ENCODE measurements around the gene BLOC1S5. TPM values are rescaled to one million over a fixed set of nuclear protein-coding genes. Genes with fewer than 3 reads are reported as not detected.
A peak's percentile ranks its signal among the peaks of the same experiment; 100 is the strongest.

BLOC1S5 gene
- total and polyA plus RNA-seq, 2 donors (not counting 3 experiments of a cell fraction or from before 2014, with no cell fraction given) = 3.9 to 19.1 TPM

GRCh38 chr6:7996538-7997111 is 67.6 kb downstream of the BLOC1S5 start:
- ChIA-PET POLR2A (interaction anchor here (0.6 to 2.8 kb wide), 6 partner anchors 21 to 97 kb away, joined by 3 to 15 read pairs (median 4); no protein-coding TSS in a partner anchor), CTCF (interaction anchor here (0.7 to 2.1 kb wide), 6 partner anchors 9 to 274 kb away, joined by 3 to 8 read pairs (median 4); no protein-coding TSS in a partner anchor)
- peak; percentile 84 for TF ChIP-seq MYC (IDR thresholded peaks at IDR 0.05; ENCODE audit: low read depth, low read length)
- TF ChIP-seq, protein P1, sequence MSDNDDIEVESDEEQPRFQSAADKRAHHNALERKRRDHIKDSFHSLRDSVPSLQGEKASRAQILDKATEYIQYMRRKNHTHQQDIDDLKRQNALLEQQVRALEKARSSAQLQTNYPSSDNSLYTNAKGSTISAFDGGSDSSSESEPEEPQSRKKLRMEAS (IDR thresholded peaks at IDR 0.05; ENCODE audit: insufficient read depth, insufficient read length) = no peak
- no peak for TF ChIP-seq FOS (IDR thresholded peaks at IDR 0.05; ENCODE audit: borderline replicate concordance, insufficient read depth, low read length)
- TF ChIP-seq, protein P2, sequence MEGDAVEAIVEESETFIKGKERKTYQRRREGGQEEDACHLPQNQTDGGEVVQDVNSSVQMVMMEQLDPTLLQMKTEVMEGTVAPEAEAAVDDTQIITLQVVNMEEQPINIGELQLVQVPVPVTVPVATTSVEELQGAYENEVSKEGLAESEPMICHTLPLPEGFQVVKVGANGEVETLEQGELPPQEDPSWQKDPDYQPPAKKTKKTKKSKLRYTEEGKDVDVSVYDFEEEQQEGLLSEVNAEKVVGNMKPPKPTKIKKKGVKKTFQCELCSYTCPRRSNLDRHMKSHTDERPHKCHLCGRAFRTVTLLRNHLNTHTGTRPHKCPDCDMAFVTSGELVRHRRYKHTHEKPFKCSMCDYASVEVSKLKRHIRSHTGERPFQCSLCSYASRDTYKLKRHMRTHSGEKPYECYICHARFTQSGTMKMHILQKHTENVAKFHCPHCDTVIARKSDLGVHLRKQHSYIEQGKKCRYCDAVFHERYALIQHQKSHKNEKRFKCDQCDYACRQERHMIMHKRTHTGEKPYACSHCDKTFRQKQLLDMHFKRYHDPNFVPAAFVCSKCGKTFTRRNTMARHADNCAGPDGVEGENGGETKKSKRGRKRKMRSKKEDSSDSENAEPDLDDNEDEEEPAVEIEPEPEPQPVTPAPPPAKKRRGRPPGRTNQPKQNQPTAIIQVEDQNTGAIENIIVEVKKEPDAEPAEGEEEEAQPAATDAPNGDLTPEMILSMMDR (IDR thresholded peaks at IDR 0.05; ENCODE audit: extremely low read depth in 1 of 2, insufficient read depth in 1 of 2, low read depth in 1 of 2, low read length in 2 of 2) = no peak
- peak; percentile 76 for TF ChIP-seq JUN (IDR thresholded peaks at IDR 0.05; ENCODE audit: borderline replicate concordance, insufficient read depth, insufficient read length, low read depth)
- TF ChIP-seq POLR2AphosphoS5 (IDR thresholded peaks at IDR 0.05; ENCODE audit: insufficient read depth, low read depth, low read length) = peak; percentile 82
- peak; percentile 86 for TF ChIP-seq POLR2A (IDR thresholded peaks at IDR 0.05; ENCODE audit: low read depth, low read length)
- intact Hi-C loops (cut with micrococcal nuclease) = loop anchor here (1.0 kb wide), 2 partner anchors 21 to 87 kb away; no protein-coding TSS in a partner anchor
- Histone ChIP-seq H3K4me3 (replicated peaks in 1 of 3; ENCODE audit: insufficient read depth in 1 of 3, low read depth in 1 of 3, low read length in 3 of 3) (no peak overlapping the region), H3K27ac (ENCODE audit: insufficient read depth, low read depth, low read length) (peak overlapping the region; percentile 96), H3K9ac (replicated peaks; ENCODE audit: extremely low read depth, insufficient read depth, low read length) (peak overlapping the region; percentile 87), H3K4me1 (ENCODE audit: control insufficient read depth, extremely low read depth, insufficient read depth, low read length) (peaks cover 73% of the 10 kb centered on the region), H3K4me2 (ENCODE audit: insufficient read depth, low read length) (peak overlapping the region; percentile 26), H3K27me3 (ENCODE audit: control insufficient read depth in 2 of 2, insufficient read depth in 2 of 2, low read length in 2 of 2) (no peaks in the 10 kb centered on the region), H3K79me2 (ENCODE audit: control insufficient read depth, insufficient read depth, low read length) (no peaks in the 10 kb centered on the region), H2AFZ (ENCODE audit: low read depth, low read length) (no peak overlapping the region), H3K9me3 (replicated peaks; ENCODE audit: control insufficient read depth, insufficient read depth, low read length) (no peaks in the 10 kb centered on the region), H3K36me3 (ENCODE audit: control insufficient read depth in 2 of 2, extremely low read depth in 1 of 2, insufficient read depth in 2 of 2, low read length in 2 of 2) (no peaks in the 10 kb centered on the region), H4K20me1 (replicated peaks; ENCODE audit: control insufficient read depth, extremely low read depth, insufficient read depth, low read length) (no peaks in the 10 kb centered on the region), H3K9me1 (replicated peaks; ENCODE audit: control insufficient read depth, extremely low read depth, insufficient read depth, low read length) (no peaks in the 10 kb centered on the region)
- FAIRE-seq (peak; percentile 52), DNase-seq (ENCODE audit: low read depth, low spot score) (peak; percentile 95)
- BruUV-seq (replicated peaks) = no TSS peak
- dilution Hi-C loops (cut with MboI; ENCODE audit: extremely low pct_ligation_motif_present, low sequenced_read_pairs) = no loop called here

All from endothelial cell of umbilical vein (primary cell).